GM21717 (cell line): ENCODE measurements around the gene SRSF3.
"Not testable (repeated sequence)": the region's sequence is repeated elsewhere in the genome, so short reads cannot be mapped to it uniquely, and the experiment has no call there.

Experiments
- ATAC-seq: cut with Tn5 transposase; IDR thresholded peaks from one replicate; pipeline ENCODE4 v1.9.1; 2021; ENCODE audit warnings: mild to moderate bottlenecking, moderate library complexity; ENCODE audit not compliant: unreplicated experiment

SRSF3 gene

DNA sequence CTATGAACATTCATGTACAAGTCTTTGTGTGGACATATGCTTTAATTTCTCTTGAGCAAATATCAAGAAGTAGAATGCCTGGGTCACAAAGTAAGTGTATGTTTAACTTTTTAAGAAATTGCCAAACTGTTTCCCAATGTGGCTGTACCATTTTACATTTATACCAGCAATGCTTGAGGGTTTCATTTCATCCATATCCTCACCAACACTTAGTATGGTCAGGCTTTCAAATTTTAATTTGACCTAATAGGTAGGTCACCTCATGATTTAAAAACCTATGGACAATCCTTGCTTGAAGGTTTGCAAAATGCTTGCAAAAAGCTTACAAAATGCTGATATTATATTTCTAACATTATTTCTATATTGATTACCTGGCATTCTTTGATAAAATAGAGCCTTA is 19.5 kb upstream of the SRSF3 start:
- ATAC-seq, result no peak

GRCh38 chr6:36576578-36576977 is 17.6 kb upstream of the SRSF3 start:
- ATAC-seq, result no peak

DNA sequence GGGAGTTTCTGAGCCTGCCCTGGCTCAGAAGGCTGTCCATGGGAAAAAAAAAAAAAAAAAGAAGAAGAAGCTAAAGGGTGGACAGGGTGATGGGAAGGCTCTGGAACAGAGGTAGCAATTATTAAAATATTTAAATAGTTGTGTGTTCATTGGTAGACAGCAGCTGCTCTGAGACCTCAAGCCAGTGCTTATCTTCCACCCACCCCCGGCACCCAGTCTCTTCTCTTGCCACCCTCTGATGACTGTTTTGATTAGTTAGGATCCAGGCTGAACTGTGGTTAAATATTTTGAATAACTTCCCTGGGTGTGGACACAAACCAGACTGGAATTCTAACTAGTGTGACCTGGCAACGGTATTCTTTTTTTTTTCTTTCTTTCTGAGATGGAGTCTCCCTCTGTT is 16.9 kb upstream of the SRSF3 start:
- no peak for ATAC-seq

- ATAC-seq, result no peak
These were observed 16.1 kb upstream of the SRSF3 start for GRCh38 chr6:36578030-36578429.

GRCh38 chr6:36578431-36578830 is 15.7 kb upstream of the SRSF3 start:
- ATAC-seq, result no peak

GRCh38 chr6:36580184-36580526 is 14.0 kb upstream of the SRSF3 start:
- no peak for ATAC-seq

- no peak for ATAC-seq
These were observed 12.4 kb upstream of the SRSF3 start for GRCh38 chr6:36581716-36582115.

DNA sequence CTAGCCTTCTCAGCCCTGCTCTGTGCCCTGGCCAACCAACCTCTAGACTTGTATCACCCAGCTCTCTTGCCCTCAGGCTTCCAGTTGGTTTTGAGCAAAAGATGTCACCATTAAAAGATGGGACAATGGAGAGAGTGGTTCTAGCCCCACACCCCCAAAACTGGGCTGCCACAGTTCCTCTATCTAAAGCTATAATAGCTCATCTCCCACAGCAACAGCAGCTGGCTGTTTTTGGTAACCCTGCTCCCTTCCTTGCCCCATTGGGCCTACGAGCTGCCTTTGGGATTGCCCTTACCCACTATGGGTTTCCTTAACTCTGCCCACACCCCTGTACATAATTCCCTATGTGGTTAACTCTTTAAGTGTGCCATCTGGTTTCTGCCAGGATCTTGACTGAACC is 7.6 kb upstream of the SRSF3 start:
- no peak for ATAC-seq

DNA sequence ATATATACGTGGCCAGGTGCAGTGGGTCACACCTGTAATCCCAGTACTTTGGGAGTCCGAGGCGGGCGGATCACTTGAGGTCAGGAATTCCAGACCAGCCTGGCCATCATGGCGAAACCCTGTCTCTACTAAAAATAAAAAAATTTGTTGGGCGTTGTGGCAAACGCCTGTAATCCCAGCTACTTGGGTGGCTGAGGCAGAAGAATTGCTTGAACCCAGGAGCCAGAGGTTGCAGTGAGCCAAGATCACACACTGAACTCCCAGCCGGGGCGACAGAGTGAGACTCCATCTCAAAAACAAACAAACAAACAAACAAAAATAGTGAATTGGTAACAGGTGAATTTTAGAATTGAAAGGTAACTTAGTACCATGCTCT is 5.1 kb upstream of the SRSF3 start:
- not testable (repeated sequence) for ATAC-seq

- no peak for ATAC-seq
These were observed 3.9 kb upstream of the SRSF3 start for GRCh38 chr6:36590237-36590636.

GRCh38 chr6:36592221-36592655 is 1.9 kb upstream of the SRSF3 start:
- no peak for ATAC-seq

DNA sequence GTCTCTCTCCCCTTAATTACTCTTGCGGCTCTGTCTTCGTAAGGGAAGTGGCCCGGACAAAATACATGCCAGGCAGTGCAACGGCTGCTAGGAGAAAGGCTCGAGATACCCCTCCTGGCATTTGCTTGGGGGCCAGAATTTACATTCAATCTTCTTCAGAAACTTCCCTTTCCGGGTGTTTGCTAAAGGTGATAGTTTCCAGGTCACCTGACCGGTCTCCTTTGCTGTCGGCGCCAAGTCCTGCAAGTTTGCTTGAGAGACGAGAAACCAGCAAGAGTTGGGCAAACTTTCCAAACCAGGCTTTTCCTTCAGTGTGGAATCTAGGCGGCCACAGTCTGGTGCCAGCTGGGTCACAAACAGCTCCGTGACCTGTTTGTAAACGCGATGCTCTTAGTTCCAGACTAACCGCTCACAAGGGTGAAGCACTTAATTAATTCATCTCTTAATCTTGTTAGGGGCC is 563 bp upstream of the SRSF3 start:
- peak; percentile 20 for ATAC-seq

DNA sequence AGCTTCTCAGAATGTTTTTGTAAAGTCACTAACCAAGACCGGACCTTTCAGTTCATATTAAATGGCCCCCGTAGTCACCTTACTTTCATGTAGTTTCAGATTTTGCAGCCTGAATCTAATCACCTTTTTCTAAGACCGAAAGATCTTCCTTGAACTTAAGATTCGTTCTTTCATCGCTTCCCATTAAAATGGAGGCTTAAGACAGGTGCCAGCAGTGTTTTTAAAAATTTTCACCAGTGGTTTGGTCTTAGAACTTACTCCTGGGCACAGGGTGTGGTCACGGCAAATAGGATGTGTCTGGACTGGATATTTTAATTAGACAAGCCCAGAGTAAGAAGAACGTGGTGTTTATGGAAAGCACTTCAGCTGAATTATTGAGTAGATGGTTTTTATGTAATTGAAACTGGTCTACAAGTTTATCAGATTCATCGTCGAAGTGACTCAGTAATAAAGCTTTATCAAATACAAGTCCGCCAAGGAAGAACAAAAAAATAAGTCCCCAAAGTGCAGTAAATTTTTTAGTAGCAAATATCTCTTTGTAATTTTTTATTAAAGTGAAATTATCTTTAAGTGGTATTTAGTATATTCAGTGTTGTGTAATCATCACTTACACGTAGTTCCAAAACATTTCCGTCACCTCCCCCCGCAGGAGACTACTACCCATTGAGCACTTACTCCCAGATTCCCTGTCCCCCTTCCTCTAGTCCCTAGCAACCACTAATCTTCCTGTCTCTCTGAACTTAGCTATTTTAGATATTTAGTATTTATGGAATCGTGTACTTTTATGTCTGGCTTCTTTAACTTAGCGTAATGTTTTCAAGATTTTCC is 868 bp downstream of the SRSF3 start:
- no peak for ATAC-seq

GRCh38 chr6:36596356-36596755 is 2.2 kb downstream of the SRSF3 start:
- no peak for ATAC-seq

GRCh38 chr6:36597775-36598174 is 3.6 kb downstream of the SRSF3 start:
- ATAC-seq, result no peak

DNA sequence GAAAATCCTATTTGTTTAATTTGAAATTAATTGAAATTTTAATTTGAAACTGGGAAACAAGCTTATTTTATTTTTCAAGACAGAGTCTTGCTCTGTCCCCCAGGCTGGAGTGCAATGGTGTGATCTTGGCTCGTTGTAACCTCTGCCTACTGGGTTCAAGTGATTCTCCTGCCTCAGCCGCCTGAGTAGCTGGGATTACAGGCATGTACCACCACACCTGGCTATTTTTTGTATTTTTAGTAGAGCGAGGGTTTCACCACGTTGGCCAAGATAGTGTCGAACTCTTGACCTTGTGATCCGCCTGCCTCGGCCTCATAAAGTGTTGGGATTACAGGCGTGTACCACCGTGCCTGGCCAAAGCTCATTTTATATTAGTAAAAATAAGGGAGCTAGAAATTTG is 4.2 kb downstream of the SRSF3 start:
- ATAC-seq, result no peak

GRCh38 chr6:36598739-36599318 is 4.7 kb downstream of the SRSF3 start:
- ATAC-seq, result no peak

DNA sequence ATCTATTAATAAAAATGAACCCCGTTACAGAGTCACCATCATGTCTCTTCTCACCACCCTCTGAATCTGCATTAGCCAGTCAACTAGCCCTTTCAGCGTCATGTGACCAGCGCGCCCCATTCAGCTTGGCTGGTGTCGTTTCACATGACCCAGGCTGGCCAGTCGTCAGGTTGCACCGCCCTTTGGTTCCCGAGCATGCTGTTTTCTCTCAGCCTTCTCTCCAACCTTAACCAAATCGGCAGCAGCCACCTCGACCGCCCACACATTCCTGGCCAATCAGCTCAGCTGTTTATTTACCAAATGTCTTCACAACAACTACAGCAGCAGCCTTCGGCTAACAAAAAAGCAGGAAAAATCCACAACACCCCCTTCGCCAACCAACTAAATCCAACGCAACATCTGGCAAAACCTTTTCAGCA is 5.6 kb downstream of the SRSF3 start:
- ATAC-seq, result no peak

DNA sequence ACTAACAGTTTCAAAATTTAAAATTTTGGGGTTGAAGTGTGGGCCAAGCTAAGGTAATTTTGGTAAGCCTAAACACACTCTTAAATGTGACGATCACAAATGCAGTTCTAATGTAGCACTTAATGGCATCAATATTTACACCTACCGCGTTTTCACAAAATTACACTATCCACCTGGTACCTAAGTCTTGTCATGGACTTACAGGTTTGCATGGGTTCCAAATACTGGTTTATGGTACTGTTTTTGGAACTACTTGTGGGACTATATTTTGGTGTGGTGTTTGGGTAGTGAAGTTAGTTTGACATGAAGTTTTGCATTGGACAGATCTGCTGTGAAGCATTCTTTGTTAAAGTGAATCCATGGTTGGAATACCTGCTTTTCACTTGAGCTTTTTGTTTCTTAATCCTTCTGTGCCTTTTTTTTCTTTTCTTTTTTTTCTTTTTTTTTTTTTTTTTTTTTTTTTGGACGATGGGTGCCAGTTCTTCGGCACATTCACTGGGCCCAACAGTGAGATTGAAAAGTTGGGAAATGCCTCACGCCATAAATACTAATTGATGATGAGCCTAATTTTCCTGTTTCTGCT is 6.5 kb downstream of the SRSF3 start:
- no peak for ATAC-seq

DNA sequence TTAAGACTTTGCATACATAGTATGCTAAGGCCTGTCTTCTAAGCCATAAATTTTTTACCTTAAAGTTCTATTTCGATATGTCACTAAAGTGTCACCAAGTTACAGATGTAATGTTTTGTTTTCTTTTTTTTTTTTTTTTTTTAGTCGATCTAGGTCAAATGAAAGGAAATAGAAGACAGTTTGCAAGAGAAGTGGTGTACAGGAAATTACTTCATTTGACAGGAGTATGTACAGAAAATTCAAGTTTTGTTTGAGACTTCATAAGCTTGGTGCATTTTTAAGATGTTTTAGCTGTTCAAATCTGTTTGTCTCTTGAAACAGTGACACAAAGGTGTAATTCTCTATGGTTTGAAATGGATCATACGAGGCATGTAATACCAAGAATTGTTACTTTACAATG is 7.7 kb downstream of the SRSF3 start:
- ATAC-seq, result not testable (repeated sequence)

DNA sequence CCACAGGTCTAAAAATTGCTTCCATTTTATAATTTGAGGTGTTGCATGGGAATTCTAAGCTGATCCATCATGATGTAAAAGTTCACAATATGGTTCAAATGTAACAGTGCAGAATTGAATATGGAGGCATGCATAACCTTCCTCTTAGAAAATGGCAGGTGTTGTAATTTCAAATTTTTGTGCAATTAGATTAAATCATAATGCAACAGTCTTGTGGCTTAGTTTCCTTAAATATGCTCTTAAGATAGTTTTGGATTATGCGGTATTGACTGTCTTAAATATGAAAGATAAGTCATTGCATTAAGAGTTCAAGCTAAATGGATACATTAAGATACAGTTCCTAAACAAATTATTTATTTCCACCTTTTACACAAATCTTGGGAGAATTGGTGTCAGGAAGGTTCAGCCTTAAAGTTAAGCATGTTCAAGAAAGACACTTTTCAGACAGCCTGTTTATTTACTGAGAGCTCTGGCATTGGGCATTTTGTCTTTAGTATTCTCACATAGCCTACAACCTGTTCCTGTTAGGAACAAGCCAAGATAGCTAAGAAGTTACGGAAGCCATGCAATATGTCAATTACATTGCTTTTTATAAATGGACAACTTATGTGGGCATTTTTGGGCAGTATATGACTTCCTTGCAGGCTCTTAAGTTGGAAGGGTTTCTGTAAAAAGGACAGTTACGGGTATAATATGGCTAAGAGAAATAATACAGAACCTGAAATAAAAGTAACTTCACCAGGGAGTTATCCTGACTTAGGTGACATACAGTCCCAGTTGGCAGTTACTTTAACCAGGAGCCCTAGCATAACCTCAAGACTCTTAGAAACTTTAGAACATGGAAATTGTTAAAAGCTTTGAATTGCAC is 9.3 kb downstream of the SRSF3 start:
- no peak for ATAC-seq
